Esophagus squamous epithelium (tissue), 4 donors: ENCODE results near the gene PTPRN2.

Experiments used
- CTCF ChIP-seq, 6 experiments: fragments of 450-650 bp in 4 of 6; fragments of 200-600 bp in 2 of 6; sonication (generic) in 2 of 6; IDR thresholded peaks; one replicate each; pipeline ENCODE4 v1.5.1; 2016 to 2019; ENCODE audit warnings: antibody characterized with exemption in 6 of 6, mild to moderate bottlenecking in 4 of 6, moderate library complexity in 4 of 6
- POLR2A ChIP-seq, 4 donors: fragments of 450-650 bp; IDR thresholded peaks; one replicate each; pipeline ENCODE4 v1.6.1; 2017; ENCODE audit warnings: antibody characterized with exemption in 4 of 4, mild to moderate bottlenecking in 4 of 4, moderate library complexity in 3 of 4

GRCh38 chr7:157543791-157544190 lies 1043.8 kb downstream of the PTPRN2 start:
- TF ChIP-seq CTCF (IDR thresholded peaks at IDR 0.05) (no peak), POLR2A (IDR thresholded peaks at IDR 0.05) (no peak)
